Dermis microvascular lymphatic vessel endothelial cell (primary cell): Measurements from ENCODE around the gene ZNF768. TPM values are rescaled to one million over a fixed set of nuclear protein-coding genes. Genes with fewer than 3 reads are reported as not detected.
A peak's percentile ranks its signal among the peaks of the same experiment; 100 is the strongest.

Experiments
- DNase-seq, 2 donors: peaks; one replicate each; pipeline versions ENCODE4 v3.0.0 to v3.0.0-alpha.2; 2010; ENCODE audit warnings: low read depth in 2 of 2
- total RNA-seq: library from RNA; depleted of rRNA; stranded (reverse); fragments of >200 nt; gene quantifications from 2 replicates; pipeline ENCODE4 v1.2.1, GENCODE V29; 2014

The ZNF768 gene
- 13.7 and 17.7 TPM in 2 replicates for total RNA-seq

- DNase-seq = peak in 1 of 2 donors; percentile 27
Observed at GRCh38 chr16:30526137-30526822, at the start of gene ZNF768. TSS of gene ZNF768 (minus strand) at chr16:30526566. CDS start at chr16:30526413, 153 bp downstream.

GRCh38 chr16:30574678-30575077, 48.3 kb upstream of the ZNF768 start:
- no peak for DNase-seq

- DNase-seq = peak; percentile 77 to 96
Observed at GRCh38 chr16:30571445-30572322, 45.3 kb upstream of the ZNF768 start, which contains the start of gene ZNF688. TSS of gene ZNF688 (minus strand) at chr16:30571714. CDS start at chr16:30571629, 85 bp downstream.

- DNase-seq = peak in 1 of 2 donors; percentile 54
Observed at GRCh38 chr16:30570636-30571444, 44.5 kb upstream of the ZNF768 start.

GRCh38 chr16:30569746-30570635, 43.6 kb upstream of the ZNF768 start:
- DNase-seq = no peak

- DNase-seq = no peak
Observed at GRCh38 chr16:30569281-30569680, 42.9 kb upstream of the ZNF768 start.

GRCh38 chr16:30567991-30568638, 41.7 kb upstream of the ZNF768 start:
- peak in 1 of 2 donors; percentile 42 for DNase-seq

- DNase-seq = no peak
Observed at GRCh38 chr16:30567160-30567990, 41.0 kb upstream of the ZNF768 start.

GRCh38 chr16:30566531-30566930, 40.2 kb upstream of the ZNF768 start:
- no peak for DNase-seq

- no peak for DNase-seq
Observed at GRCh38 chr16:30565984-30566383, 39.6 kb upstream of the ZNF768 start.

GRCh38 chr16:30565526-30565925, 39.2 kb upstream of the ZNF768 start:
- no peak for DNase-seq

- DNase-seq = no peak
Observed at GRCh38 chr16:30562021-30562420, 35.7 kb upstream of the ZNF768 start.

- DNase-seq = peak in 1 of 2 donors; percentile 36
Observed at GRCh38 chr16:30561089-30561816, 34.9 kb upstream of the ZNF768 start.

- DNase-seq = no peak
Observed at GRCh38 chr16:30559690-30560089, 33.3 kb upstream of the ZNF768 start.

- DNase-seq = no peak
Observed at GRCh38 chr16:30558789-30559377, 32.5 kb upstream of the ZNF768 start.

GRCh38 chr16:30557957-30558788, 31.8 kb upstream of the ZNF768 start, which contains the start of gene ZNF764:
TSS of gene ZNF764 (minus strand) at chr16:30558374. CDS start at chr16:30558182, 192 bp downstream.
- peak; percentile 94 to 98 for DNase-seq

GRCh38 chr16:30557707-30557956, 31.3 kb upstream of the ZNF768 start:
- no peak for DNase-seq
